CD4-positive, alpha-beta T cell treated with Interleukin-21 for 1 hour (primary cell): ENCODE measurements around the gene PSMA4.
"Not testable (repeated sequence)": the region's sequence is repeated elsewhere in the genome, so short reads cannot be mapped to it uniquely, and the experiment has no call there.

ENCODE experiments used
- DNase-seq: peaks from one replicate; pipeline ENCODE4 v3.0.0-alpha.2; 2020

Gene PSMA4

DNA sequence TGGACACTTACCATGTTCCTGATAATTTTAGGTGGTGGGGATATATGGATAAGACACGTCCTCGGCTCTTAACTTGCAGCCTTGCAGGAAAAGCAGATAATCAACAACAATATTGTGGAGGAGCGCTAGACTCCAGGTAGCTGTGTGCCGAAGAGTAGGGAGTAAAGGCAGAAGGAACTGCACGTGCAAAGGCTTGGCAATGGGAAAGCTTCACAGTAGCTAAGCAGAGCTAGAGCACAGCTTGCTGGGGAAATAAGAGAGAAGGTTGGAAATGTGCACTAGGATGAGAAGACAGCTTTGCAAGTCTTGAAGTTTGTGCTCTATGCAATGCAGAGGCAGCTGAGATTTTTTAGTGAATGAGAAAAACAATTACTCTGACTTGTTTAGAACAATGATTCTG is 12.4 kb downstream of the PSMA4 start:
- DNase-seq = no peak

DNA sequence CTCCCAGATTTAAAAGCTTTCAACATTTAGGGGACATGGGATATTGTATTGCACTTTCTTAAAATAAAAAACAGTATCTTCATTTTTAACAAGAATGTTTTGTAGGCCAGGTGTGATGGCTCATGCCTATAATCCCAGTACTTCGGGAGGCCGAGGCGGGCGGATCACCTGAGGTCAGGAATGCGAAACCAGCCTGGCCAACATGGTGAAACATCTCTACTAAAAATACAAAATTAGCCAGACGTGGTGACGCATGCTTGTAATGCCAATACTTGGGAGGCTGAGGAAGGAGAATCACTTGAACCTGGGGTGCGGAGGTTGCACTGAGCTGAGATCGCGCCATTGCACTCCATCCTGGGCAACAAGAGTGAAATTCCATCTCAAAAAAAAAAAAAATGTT is 20.0 kb downstream of the PSMA4 start:
- not testable (repeated sequence) for DNase-seq

DNA sequence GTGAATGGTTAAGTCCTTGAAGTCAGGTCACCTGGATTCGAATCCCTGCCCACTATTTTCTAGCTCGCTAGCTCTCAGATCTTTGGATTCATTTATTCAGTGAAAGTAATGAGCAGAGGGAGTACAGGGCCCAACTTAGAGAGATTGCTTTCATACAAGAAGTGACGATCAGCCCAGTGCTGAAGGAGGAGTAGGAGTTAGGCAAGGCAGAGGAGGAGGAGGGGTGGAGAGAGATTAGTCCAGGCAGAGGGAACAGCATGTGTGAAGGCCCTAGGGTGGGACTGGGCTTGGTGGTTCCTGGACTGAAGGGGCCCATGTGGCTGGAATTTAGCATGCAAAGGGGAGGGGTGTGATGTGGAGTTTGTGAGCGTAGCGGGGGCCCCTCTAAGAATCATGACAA is 21.2 kb downstream of the PSMA4 start:
- no peak for DNase-seq

DNA sequence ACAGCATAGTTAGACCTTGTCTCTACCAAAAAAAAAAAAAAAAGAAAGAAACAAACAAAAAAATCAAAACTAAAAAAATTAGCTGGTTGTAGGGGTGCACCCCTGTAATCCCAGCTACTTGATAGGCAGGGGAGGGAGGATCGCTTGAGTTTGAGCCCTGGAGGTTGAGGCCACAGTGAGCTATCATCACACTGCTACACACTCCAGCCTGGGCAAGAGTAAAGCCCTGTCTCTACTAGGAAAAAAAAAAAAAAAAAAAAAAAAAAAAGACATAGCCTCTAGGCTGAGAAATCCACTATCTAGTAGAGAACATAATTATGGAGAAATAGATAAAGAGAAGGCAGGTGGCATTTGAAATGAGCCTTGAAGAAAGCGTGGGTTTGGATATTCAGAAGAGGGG is 22.8 kb downstream of the PSMA4 start:
- DNase-seq = no peak

DNA sequence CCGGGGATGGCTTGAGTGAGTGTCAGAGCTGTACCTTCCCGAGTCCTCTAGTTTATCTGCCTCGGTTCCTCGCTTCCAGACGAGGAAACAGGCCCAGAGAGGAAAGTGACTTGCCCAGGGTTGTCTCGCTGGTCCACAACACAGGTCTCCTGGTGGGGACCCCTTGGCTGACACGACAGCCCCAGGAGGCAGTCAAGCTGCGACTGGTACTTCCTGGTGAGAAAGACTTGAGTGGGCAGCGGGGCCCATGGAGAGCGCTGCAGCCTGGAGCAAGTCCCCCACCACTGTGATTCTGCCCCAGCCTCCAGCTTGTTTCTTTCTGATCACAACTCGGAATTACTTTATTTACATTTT is 24.5 kb downstream of the PSMA4 start:
- DNase-seq = peak; percentile 3

DNA sequence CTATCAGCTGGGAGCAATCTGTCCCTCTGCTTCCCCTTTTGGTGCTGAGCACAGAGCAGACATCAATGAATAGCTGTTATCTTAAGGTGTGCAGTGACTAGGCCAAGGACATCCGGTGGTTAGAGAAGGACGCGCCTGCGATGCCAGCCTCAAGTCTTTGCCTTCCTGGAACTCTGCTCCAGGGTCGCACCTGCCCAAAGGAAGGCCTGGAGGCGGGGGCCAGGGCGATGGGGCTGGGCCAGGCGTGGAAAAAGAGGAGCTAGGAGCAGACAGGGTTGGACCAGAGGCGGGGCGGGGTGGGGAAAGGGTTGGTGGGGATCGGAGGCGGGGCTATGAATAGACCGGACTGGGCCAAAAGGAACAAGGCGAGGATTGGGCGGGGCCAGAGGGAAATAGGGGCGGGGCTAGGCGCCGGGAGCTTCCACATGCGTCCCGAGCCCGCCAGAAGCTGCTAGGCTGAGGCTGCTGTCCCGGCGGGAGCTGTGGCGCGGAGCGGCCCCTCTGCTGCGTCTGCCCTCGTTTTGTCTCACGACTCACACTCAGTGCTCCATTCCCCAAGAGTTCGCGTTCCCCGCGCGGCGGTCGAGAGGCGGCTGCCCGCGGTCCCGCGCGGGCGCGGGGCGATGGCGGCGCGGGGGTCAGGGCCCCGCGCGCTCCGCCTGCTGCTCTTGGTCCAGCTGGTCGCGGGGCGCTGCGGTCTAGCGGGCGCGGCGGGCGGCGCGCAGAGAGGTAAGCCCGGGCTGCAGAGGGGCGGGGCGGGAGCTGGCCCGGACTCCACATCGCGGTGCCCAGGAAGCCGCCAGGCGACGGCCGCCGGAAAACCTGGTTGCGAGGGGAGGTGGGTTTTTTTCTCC is 25.1 kb downstream of the PSMA4 start, which contains the start of gene CHRNA5:
TSS of gene CHRNA5 (plus strand) at position 424 of the 854 bp plus-strand sequence. CDS start at position 624, 200 bp downstream.
- peak; percentile 80 for DNase-seq

DNA sequence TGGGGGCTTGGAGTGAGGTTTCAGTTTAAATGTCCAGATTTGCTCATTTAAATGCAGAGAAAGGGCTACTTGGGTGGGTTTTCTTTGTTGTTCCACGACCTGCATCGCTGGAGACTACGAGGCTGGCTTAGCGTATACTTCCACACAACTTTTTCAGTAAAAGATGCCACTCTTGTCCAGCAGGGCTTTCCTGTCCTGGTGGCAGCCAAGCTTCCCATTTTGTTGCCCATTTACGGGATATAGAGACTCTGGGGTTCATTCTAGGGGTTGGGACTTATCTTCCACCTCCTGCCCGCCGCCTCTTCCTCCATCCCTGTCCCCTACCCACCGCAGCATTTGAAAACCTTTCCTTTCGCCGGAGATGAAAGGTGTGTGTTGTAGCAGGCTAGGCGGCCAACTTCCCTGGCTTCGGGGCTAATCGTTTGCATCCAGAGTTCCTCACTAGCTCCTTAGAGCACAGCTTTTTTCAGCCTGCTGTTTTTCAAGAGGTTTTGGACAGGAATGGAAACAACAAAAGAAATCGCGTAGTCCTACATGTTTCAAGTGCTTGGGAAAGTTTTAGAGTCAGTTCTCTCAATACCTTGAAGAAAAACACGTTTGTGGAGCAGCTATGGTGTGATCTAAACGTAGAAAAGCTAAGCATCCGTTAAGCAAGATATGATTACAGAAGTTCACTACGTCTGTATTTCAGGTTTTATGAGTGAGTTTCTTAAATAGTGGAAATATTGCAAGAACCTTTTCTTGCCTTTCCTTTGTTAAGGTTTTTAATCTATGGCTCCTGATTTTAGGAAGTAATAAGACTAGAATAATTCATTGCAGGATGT is 25.9 kb downstream of the PSMA4 start:
- no peak for DNase-seq

DNA sequence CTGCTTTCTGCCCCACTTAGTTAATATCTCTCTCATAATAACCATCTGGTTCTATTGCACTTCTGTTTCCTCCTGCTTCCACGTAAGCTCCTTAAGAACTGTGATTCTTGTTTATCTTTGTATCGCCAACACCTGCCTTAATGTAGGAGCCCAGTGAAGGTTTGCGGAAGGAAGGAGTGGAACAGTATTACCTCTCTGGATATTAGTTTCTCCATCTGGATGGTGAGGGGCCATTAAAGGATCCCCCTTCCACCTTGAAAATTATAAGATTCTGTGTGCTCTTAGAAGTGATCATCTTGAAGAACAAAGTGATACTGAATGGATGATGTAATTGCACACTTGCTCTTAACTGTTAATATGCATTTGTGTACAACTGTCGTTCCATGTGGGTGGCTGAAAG is 27.3 kb downstream of the PSMA4 start:
- DNase-seq = no peak

DNA sequence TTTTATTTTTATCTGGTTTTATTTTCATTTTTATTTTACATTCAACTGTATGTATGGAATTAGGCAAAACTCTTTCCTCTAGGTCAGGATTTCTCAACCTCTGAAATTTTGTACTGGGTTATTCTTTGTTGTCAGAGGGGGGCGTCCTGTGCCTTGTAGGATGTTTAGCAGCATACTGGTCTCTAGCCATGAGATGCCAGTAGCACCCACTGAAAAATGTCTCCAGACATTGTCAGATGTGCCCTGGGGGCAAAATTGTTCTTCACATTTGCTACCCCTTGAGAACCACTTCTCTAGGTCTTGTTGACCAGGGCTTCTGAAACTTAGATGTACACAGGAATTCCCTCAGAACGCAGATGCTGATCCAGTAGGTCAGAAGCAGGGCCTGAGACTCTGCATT is 30.5 kb downstream of the PSMA4 start:
- DNase-seq = no peak

DNA sequence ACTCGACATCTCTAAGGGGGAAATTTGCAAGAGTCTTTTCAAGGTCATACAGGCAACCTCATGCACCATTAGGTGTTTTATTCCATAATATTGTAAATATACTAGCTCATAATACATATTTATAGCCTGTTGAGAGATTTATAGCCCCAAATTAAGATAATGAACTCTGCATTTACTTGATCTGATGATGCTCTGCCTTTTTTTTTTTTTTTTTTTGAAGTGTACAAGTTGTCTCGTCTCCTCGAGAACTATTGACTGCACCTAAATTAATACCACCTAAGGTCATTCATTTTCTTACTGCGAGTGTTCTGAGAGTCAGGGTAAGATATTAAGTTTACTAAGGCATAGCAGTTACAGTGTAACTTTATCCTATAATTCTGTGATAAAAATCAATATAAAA is 31.1 kb downstream of the PSMA4 start:
- DNase-seq = no peak

DNA sequence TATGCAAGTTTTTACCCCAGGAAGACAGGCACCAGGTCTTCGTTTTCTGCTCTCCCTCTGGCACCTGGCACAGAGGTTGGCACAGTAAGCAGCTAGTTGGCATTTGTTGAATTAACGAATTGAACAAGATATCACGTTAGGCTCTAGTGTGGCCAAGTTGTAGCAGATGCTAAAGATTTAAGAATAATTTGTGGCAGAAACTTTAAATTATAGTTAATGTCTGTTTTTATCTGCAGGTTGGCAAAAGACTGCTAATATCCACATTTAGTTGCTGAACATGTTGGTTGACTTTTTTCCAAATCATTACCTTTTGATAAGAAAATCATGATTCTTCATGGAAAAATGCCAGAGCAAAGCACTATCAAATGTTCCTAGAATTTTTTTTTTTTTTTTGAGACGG is 33.2 kb downstream of the PSMA4 start:
- DNase-seq = no peak

DNA sequence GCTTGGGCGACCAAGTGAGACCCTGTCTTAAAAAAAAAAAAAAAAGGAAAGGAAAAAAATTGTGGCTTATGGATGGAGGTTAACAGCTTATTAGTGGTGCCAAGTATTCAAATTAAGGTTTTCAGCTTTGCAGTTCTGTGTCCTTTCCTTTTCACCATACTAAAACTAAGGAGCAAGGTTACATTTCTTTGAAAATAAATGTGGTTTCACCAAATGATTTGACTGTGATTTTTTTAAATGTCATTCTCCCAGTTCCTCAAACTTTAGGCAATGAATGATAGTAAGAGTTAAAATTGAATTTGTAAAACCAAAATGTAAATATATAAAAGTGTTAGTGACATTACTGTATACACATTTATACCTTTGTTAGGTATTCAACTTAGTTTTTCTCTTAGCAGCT is 34.7 kb downstream of the PSMA4 start:
- no peak for DNase-seq

DNA sequence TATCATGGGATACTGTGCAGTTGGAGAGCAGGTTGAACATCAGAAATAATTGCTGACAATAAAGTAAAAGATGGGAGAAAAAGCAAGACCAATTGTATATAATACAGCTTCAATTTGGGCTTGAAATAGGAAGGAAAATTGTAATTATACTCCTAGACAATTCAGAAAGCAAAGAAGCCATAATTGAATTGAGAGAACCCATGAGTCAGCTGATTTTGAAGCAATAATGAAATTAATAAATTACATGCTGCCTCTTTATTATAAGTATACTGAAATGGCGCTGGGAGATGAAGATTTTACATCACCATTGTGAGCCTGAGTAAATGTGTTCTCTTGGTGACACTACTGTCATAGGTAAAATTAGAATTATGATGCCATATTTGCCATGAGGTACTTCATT is 57.3 kb downstream of the PSMA4 start:
- no peak for DNase-seq

DNA sequence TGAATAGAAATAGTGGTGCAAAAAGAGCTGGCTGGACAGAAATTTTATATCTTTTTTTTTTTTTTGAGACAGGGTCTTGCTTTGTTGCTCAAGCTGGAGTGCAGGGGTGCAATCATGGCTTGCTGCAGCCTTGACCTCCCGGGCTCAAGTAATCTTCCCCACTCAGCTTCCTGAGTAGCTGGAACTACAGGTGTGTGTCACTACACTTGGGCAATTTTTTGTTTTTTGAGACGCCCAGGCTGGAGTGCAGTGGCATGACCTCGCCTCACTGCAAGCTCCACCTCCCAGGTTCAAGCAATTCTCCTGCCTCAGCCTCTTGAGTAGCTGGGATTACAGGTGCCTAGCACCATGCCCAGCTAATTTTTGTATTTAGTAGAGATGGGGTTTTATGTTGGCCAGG is 58.1 kb downstream of the PSMA4 start:
- no peak for DNase-seq

DNA sequence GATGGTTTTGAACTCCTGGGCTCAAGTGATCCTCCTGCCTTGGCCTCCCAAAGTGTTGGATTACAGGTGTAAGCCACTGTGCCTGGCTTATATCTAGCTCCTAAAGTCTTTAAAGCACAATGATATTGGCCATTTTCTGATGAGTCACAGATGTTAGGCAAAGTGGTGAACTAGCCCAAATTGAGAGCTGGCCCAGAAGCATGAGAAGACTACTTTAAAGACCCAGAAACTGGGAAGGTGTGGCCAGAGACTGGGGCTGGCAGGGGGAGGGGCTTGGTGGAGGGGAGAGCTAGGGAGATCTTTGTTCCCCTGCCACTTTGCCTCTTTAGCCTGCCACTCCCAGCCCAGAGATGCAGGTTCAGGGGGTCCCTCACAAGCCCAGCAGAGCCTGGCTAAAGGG is 58.9 kb downstream of the PSMA4 start:
- no peak for DNase-seq
